HEK293T (cell line): ENCODE data around the gene FN1.

Experiments
- BHLHE40 ChIP-seq: fragments of 450-650 bp; IDR thresholded peaks from 2 replicates; pipeline ENCODE4 v1.6.1; 2016; ENCODE audit warnings: mild to moderate bottlenecking, moderate library complexity, borderline replicate concordance
- CTBP1 ChIP-seq: fragments of 450-650 bp; IDR thresholded peaks from 2 replicates; pipeline ENCODE4 v1.6.1; 2016; ENCODE audit warnings: borderline replicate concordance
- ELF4 ChIP-seq: fragments of 450-650 bp; IDR thresholded peaks from 2 replicates; pipeline ENCODE4 v1.6.1; 2017; ENCODE audit warnings: antibody characterized with exemption
- FOXA1 ChIP-seq: fragments of 450-650 bp; IDR thresholded peaks from 2 replicates; pipeline ENCODE4 v1.6.1; 2016; ENCODE audit warnings: mild to moderate bottlenecking
- FOXK2 ChIP-seq: fragments of 450-650 bp; IDR thresholded peaks from 2 replicates; pipeline ENCODE4 v1.6.1; 2016; ENCODE audit warnings: mild to moderate bottlenecking
- FOXM1 ChIP-seq: fragments of 450-650 bp; IDR thresholded peaks from 2 replicates; pipeline ENCODE4 v1.6.1; 2017; ENCODE audit warnings: mild to moderate bottlenecking, borderline replicate concordance
- HDGF ChIP-seq: fragments of 450-650 bp; IDR thresholded peaks from 2 replicates; pipeline ENCODE4 v1.6.1; 2017; ENCODE audit warnings: antibody characterized with exemption, borderline replicate concordance
- L3MBTL2 ChIP-seq: fragments of 450-650 bp; conservative IDR thresholded peaks from 2 replicates; pipeline ENCODE4 v1.6.1; 2016; ENCODE audit warnings: mild to moderate bottlenecking
- NFRKB ChIP-seq: fragments of 450-650 bp; IDR thresholded peaks from 2 replicates; pipeline ENCODE4 v1.6.1; 2016; ENCODE audit warnings: mild to moderate bottlenecking, moderate library complexity
- PKNOX1 ChIP-seq: fragments of 450-650 bp; IDR thresholded peaks from 2 replicates; pipeline ENCODE4 v1.6.1; 2016
- SP1 ChIP-seq: fragments of 450-650 bp; IDR thresholded peaks from 2 replicates; pipeline ENCODE4 v1.6.1; 2017
- TARDBP ChIP-seq: fragments of 450-650 bp; IDR thresholded peaks from 2 replicates; pipeline ENCODE4 v1.6.1; 2016

- TF ChIP-seq FOXK2 (no peak), FOXA1 (no peak), L3MBTL2 (no peak), BHLHE40 (no peak), NFRKB (no peak), FOXM1 (no peak), PKNOX1 (no peak), SP1 (no peak), HDGF (no peak), CTBP1 (no peak), TARDBP (no peak), ELF4 (no peak)
Measured at GRCh38 chr2:215422676-215423075, 13.2 kb downstream of the FN1 start.
